ENCODE results near the gene TOMM70. TPM values are rescaled to one million over a fixed set of nuclear protein-coding genes. Genes with fewer than 3 reads are reported as not detected.

Gene TOMM70
- total and polyA plus RNA-seq, 2 of the 13 experiments (the other 11 are each of a cell fraction or from before 2014, with no cell fraction given), result 27.0 to 77.2 TPM

GRCh38 chr3:100399341-100400071 is 1.4 kb downstream of the TOMM70 start:
- Histone ChIP-seq H3K4me3 (replicated peaks in 1 of 3; ENCODE audit: insufficient read depth in 1 of 3, low read depth in 2 of 3, low read length in 3 of 3) (peak overlapping the region; percentile 92 to 99 (median 96)), H2AFZ (ENCODE audit: low read length) (no peak overlapping the region), H3K9ac (ENCODE audit: insufficient read depth, low read depth, low read length) (peak overlapping the region; percentile 91), H3K27me3 (ENCODE audit: control insufficient read depth in 1 of 2, insufficient read depth in 2 of 2, low read length in 2 of 2) (no peaks in the 10 kb centered on the region; a peak in 1 of 5 replicates), H4K20me1 (ENCODE audit: insufficient read depth, low read length) (peaks cover 28% of the 10 kb centered on the region), H3K36me3 (replicated peaks in 1 of 2; ENCODE audit: control insufficient read depth in 1 of 2, insufficient read depth in 2 of 2, low read length in 2 of 2) (peaks cover 0 to 1% of the 10 kb centered on the region in 2 experiments; a peak in 1 of 5 replicates), H3K9me3 (ENCODE audit: low read length) (no peaks in the 10 kb centered on the region), H3K4me2 (ENCODE audit: low read depth, low read length) (peak overlapping the region; percentile 87), H3K4me1 (ENCODE audit: insufficient read depth, low read length) (peaks cover 50% of the 10 kb centered on the region), H3K27ac (ENCODE audit: extremely low read length, insufficient read depth, low read length) (peak overlapping the region; percentile 93), H3K79me2 (ENCODE audit: insufficient read depth, low read length) (peaks cover 88% of the 10 kb centered on the region)
- no TSS peak for BruUV-seq (replicated peaks)
- DNase-seq (ENCODE audit: low spot score) (peak; percentile 6), FAIRE-seq (no peak), ATAC-seq (peak; percentile 16)
- in situ Hi-C loops (cut with HindIII; ENCODE audit: extremely low pct_ligation_motif_present, low pct_unique_long_range_greater_than_20kb), result no loop called here
- WGBS (ENCODE audit: low lambda C conversion rate), result 5% methylated on average over 7 of the region's 9 CpGs
- POLR2A ChIA-PET, result interaction anchor here (1.1 to 3.7 kb wide), 6 partner anchors 8 to 66 kb away, joined by 3 to 44 read pairs (median 18); partner anchors contain the start of gene NIT2
- intact Hi-C loops (cut with micrococcal nuclease; ENCODE audit: unreplicated experiment), result loop anchor here (2.0 to 10.0 kb wide), 2 partner anchors 65 to 325 kb away; partner anchors contain the start of gene NIT2
- CTCF ChIA-PET (ENCODE audit: low intra/inter-chr PET ratio, low total read pairs), result no interaction called here
- TF ChIP-seq GABPA (IDR thresholded peaks at IDR 0.05; ENCODE audit: low read depth, low read length) (no peak), GABPA (CRISPR knock-in tag; IDR thresholded peaks at IDR 0.05; ENCODE audit: low read depth) (no peak), HIVEP1 (CRISPR knock-in tag; IDR thresholded peaks at IDR 0.05) (no peak), ZNF292 (CRISPR knock-in tag; IDR thresholded peaks at IDR 0.05; ENCODE audit: borderline replicate concordance, low read depth) (0 out of 2 replicates have a peak, but pooled peaks have one; percentile 21), MAX (IDR thresholded peaks at IDR 0.05) (peak; percentile 19; the same call in 1 of the 2 replicates), SETDB1 (CRISPR knock-in tag; IDR thresholded peaks at IDR 0.05; ENCODE audit: borderline replicate concordance) (no peak), ZNF121 (CRISPR knock-in tag; IDR thresholded peaks at IDR 0.05) (peak; percentile 31; the same call in 1 of the 2 replicates), ZFAT (CRISPR knock-in tag; conservative IDR thresholded peaks at IDR 0.05) (no peak), ZNF510 (CRISPR knock-in tag; IDR thresholded peaks at IDR 0.05; ENCODE audit: low read depth) (no peak), STAT5B (CRISPR knock-in tag; IDR thresholded peaks at IDR 0.05) (no peak), XBP1 (CRISPR knock-in tag; IDR thresholded peaks at IDR 0.05) (no peak), SSRP1 (CRISPR knock-in tag; IDR thresholded peaks at IDR 0.05) (no peak), ESRRA (CRISPR knock-in tag; IDR thresholded peaks at IDR 0.05; ENCODE audit: low read depth) (no peak), ZNF766 (CRISPR knock-in tag; IDR thresholded peaks at IDR 0.05; ENCODE audit: borderline replicate concordance) (no peak), HNF4A (CRISPR knock-in tag; IDR thresholded peaks at IDR 0.05) (peak; percentile 55), ZBTB7B (CRISPR knock-in tag; IDR thresholded peaks at IDR 0.05) (0 out of 2 replicates have a peak, but pooled peaks have one; percentile 18), SAP130 (CRISPR knock-in tag; IDR thresholded peaks at IDR 0.05; ENCODE audit: low read depth) (peak; percentile 44), CTCF (CRISPR knock-in tag; IDR thresholded peaks at IDR 0.05) (no peak), IRF2 (CRISPR knock-in tag; IDR thresholded peaks at IDR 0.05) (0 out of 2 replicates have a peak, but pooled peaks have one; percentile 21), TCF7 (IDR thresholded peaks at IDR 0.05; ENCODE audit: low read depth) (no peak), SALL1 (CRISPR knock-in tag; IDR thresholded peaks at IDR 0.05) (peak; percentile 57; the same call in 1 of the 2 replicates), ZFP36L1 (CRISPR knock-in tag; IDR thresholded peaks at IDR 0.05) (no peak), THAP7 (CRISPR knock-in tag; IDR thresholded peaks at IDR 0.05) (no peak), PCBP1 (IDR thresholded peaks at IDR 0.05; ENCODE audit: borderline replicate concordance, low read depth, low read length) (no peak), ZFP41 (CRISPR knock-in tag; IDR thresholded peaks at IDR 0.05; ENCODE audit: borderline replicate concordance) (no peak)
